Tibial artery (tissue), 4 donors: ENCODE results near the gene GRAMD4.

Experiments used
- DNase-seq, 2 donors: peaks; one replicate each; pipeline ENCODE4 v3.0.0-alpha.2; 2019
- H3K27ac ChIP-seq, 2 donors: fragments of 200-600 bp; sonication (generic) in 1 of 2; 1 replicate in 1 of 2; 2 replicates in 1 of 2; pipeline ENCODE4 v1.5.1; 2018 to 2019; ENCODE audit warnings: mild to moderate bottlenecking in 1 of 2
- H3K27me3 ChIP-seq, 2 donors: fragments of 200-600 bp; sonication (generic) in 1 of 2; one replicate each; pipeline versions ENCODE4 v1.5.1 to v1.6.0; 2016 to 2019
- H3K36me3 ChIP-seq, 3 donors: fragments of 200-600 bp; sonication (generic) in 2 of 3; one replicate each; pipeline ENCODE4 v1.5.1; 2016 to 2019; ENCODE audit warnings: mild to moderate bottlenecking in 2 of 3
- H3K4me1 ChIP-seq, 4 donors: fragments of 200-600 bp; sonication (generic) in 2 of 4; 1 replicate in 3 of 4; 2 replicates in 1 of 4; pipeline ENCODE4 v1.5.1; 2016 to 2019
- H3K4me3 ChIP-seq, 2 donors: fragments of 200-600 bp; sonication (generic) in 1 of 2; 1 replicate in 1 of 2; 2 replicates in 1 of 2; pipeline ENCODE4 v1.5.1; 2018 to 2019; ENCODE audit warnings: mild to moderate bottlenecking in 2 of 2
- H3K9me3 ChIP-seq, 3 donors: fragments of 200-600 bp; sonication (generic) in 1 of 3; one replicate each; pipeline ENCODE4 v1.5.1; 2016 to 2019
- intact Hi-C: fragments of 100-400 bp; cut with DNase I; formaldehyde crosslinking; loops from one replicate; pipeline ENCODE4 v1.15.0; 2023; ENCODE audit warnings: low total_unique reads
- TF ChIP-seq, protein P1 (sequence below), 2 experiments: fragments of 200-600 bp in 1 of 2; fragments of 450-650 bp in 1 of 2; IDR thresholded peaks; one replicate each; pipeline ENCODE4 v1.5.1; 2017 to 2019; ENCODE audit warnings: antibody characterized with exemption in 2 of 2, mild to moderate bottlenecking in 1 of 2, moderate library complexity in 1 of 2

The GRAMD4 gene

DNA sequence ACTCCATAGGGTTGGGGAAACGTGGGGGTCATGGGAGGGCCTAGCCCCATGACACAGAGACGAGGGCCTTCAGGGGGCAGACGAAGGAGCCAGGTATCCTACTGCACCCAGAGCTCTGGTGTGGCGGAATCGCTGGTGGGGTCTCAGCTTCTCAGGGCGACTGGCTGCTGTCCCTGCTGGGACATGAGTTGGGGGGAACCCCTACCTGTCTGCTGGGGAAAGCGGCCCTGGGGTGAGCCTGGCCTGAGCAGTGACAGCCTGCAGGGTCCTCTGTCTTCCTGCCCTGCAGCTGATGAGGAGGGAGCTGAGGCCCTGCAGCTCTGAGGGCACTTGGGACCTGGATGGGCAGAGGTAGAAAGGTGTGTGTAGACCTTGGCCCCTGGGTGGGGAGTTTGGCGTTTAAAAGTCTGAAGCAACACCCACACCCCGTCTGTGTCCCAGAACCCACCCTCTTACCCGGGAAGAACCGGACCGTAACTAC lies 33.6 kb upstream of the GRAMD4 start:
- no peak overlapping the region for H3K27ac ChIP-seq
- H3K4me3 ChIP-seq: no peak overlapping the region
- intact Hi-C loops: no loop called here
- peaks cover 0 to 24% (median 3%) of the 10 kb centered on the region in 4 donors for H3K4me1 ChIP-seq
- TF ChIP-seq, protein P1, sequence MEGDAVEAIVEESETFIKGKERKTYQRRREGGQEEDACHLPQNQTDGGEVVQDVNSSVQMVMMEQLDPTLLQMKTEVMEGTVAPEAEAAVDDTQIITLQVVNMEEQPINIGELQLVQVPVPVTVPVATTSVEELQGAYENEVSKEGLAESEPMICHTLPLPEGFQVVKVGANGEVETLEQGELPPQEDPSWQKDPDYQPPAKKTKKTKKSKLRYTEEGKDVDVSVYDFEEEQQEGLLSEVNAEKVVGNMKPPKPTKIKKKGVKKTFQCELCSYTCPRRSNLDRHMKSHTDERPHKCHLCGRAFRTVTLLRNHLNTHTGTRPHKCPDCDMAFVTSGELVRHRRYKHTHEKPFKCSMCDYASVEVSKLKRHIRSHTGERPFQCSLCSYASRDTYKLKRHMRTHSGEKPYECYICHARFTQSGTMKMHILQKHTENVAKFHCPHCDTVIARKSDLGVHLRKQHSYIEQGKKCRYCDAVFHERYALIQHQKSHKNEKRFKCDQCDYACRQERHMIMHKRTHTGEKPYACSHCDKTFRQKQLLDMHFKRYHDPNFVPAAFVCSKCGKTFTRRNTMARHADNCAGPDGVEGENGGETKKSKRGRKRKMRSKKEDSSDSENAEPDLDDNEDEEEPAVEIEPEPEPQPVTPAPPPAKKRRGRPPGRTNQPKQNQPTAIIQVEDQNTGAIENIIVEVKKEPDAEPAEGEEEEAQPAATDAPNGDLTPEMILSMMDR (IDR thresholded peaks at IDR 0.05): no peak
- H3K9me3 ChIP-seq: no peaks in the 10 kb centered on the region
- DNase-seq: no peak
- no peaks in the 10 kb centered on the region for H3K36me3 ChIP-seq
- H3K27me3 ChIP-seq: no peaks in the 10 kb centered on the region

DNA sequence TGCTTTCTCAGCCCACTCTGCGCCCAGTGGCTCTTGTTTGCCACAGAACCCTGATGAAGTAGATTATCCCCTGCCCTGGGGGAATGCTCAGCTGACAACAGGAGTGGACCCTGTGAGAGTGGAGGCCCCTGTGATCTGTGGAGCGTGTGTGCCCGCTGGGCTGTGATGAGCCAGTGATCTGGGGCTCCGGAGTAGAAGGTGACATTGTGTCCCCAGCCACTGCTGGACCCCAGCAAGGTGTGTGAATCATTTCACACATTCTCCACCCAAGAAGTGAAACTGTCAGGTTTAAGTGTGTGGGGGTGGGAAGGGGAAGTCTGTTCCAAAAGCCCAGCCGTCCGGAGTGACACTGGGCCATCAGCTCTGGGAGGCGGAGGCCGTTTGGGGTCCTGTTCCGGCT lies 33.1 kb upstream of the GRAMD4 start:
- TF ChIP-seq, protein P1 (IDR thresholded peaks at IDR 0.05): no peak
- no peaks in the 10 kb centered on the region for H3K36me3 ChIP-seq
- DNase-seq: no peak
- intact Hi-C loops: no loop called here
- no peak overlapping the region for H3K4me3 ChIP-seq
- H3K27ac ChIP-seq: no peak overlapping the region
- peaks cover 0 to 26% (median 4%) of the 10 kb centered on the region in 4 donors for H3K4me1 ChIP-seq
- H3K27me3 ChIP-seq: no peaks in the 10 kb centered on the region
- H3K9me3 ChIP-seq: no peaks in the 10 kb centered on the region

GRCh38 chr22:46587492-46588278 lies 32.5 kb upstream of the GRAMD4 start:
- H3K9me3 ChIP-seq: no peaks in the 10 kb centered on the region
- H3K36me3 ChIP-seq: no peaks in the 10 kb centered on the region
- H3K4me1 ChIP-seq: peaks cover 0 to 28% (median 4%) of the 10 kb centered on the region in 4 donors
- DNase-seq: peak in 1 of 2 donors; percentile 75
- H3K27me3 ChIP-seq: no peaks in the 10 kb centered on the region
- H3K4me3 ChIP-seq: no peak overlapping the region
- H3K27ac ChIP-seq: no peak overlapping the region
- intact Hi-C loops: no loop called here
- TF ChIP-seq, protein P1 (IDR thresholded peaks at IDR 0.05): no peak

GRCh38 chr22:46588279-46589140 lies 31.7 kb upstream of the GRAMD4 start:
- no peaks in the 10 kb centered on the region for H3K36me3 ChIP-seq
- H3K27ac ChIP-seq: no peak overlapping the region
- DNase-seq: no peak

DNA sequence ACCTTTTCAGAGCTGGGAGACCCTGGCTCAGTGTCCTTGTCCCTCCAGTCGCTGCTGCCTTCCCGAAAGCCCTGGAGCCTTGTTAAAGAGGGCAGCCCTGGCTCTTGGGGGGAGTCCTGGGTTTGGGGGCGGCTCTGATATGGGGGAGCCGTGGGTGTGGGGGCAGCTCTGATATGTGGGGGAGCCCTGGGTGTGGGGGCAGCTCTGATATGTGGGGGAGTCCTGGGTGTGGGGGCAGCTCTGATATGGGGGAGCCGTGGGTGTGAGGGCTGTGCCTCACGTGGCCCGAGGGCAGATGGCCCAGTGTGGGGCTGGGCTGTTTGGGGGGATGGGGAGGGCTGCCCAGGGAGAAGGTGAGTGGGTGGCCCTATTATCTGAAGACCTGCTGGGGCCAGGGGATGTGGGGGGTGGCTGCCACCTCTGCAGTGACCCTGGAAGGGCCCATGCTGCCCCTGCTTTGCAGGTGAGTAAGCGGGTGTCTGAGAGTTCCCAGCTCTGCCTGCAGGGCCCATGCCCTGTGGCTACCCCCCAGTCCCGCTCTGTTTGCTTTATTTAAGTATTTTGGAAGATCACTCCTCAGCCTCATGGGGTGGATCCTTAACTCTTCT lies 30.9 kb upstream of the GRAMD4 start:
- peaks cover 0 to 28% (median 4%) of the 10 kb centered on the region in 4 donors for H3K4me1 ChIP-seq

More at GRCh38 chr22:46588279-46589140, 31.7 kb upstream of the GRAMD4 start:
- no peaks in the 10 kb centered on the region for H3K27me3 ChIP-seq
- TF ChIP-seq, protein P1 (IDR thresholded peaks at IDR 0.05): no peak
- intact Hi-C loops: no loop called here
- H3K4me3 ChIP-seq: no peak overlapping the region
- no peaks in the 10 kb centered on the region for H3K9me3 ChIP-seq
- peaks cover 0 to 28% (median 4%) of the 10 kb centered on the region in 4 donors for H3K4me1 ChIP-seq

More for the DNA sequence above, 30.9 kb upstream of the GRAMD4 start:
- intact Hi-C loops: no loop called here
- Histone ChIP-seq H3K27me3 (no peaks in the 10 kb centered on the region), H3K27ac (no peak overlapping the region), H3K9me3 (no peaks in the 10 kb centered on the region), H3K36me3 (no peaks in the 10 kb centered on the region), H3K4me3 (no peak overlapping the region)
- TF ChIP-seq, protein P1 (IDR thresholded peaks at IDR 0.05): no peak
- no peak for DNase-seq
